Measurements from ENCODE around the gene RIMKLA.

The RIMKLA gene

DNA sequence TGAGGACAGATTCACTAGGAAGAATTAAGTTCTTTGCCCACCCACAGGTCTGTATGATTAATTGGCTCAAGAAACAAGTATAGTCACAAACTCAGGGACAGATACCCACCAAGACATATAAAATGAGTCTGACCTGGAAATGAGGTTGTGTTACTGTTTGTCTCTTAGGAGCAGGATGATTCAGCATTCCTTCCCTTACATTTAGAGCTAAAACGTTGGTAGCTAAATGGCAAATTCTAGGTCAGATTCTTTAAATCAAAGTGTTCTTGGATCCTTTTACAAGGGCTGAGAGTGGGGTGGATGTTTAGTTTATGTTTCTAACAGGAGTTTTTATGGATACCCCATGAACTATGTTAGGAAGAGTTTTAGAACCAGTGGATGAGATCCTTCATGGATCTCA is 4.7 kb downstream of the RIMKLA start:
- no peak for DNase-seq (ENCODE audit: low spot score)
- ChIA-PET POLR2A (ENCODE audit: low non-redundant PET) (no interaction called here), CTCF (interaction anchor here (0.5 kb wide), 1 partner anchor 224 kb away, joined by 4 read pairs; no protein-coding TSS in a partner anchor)
- TF ChIP-seq, protein P1, sequence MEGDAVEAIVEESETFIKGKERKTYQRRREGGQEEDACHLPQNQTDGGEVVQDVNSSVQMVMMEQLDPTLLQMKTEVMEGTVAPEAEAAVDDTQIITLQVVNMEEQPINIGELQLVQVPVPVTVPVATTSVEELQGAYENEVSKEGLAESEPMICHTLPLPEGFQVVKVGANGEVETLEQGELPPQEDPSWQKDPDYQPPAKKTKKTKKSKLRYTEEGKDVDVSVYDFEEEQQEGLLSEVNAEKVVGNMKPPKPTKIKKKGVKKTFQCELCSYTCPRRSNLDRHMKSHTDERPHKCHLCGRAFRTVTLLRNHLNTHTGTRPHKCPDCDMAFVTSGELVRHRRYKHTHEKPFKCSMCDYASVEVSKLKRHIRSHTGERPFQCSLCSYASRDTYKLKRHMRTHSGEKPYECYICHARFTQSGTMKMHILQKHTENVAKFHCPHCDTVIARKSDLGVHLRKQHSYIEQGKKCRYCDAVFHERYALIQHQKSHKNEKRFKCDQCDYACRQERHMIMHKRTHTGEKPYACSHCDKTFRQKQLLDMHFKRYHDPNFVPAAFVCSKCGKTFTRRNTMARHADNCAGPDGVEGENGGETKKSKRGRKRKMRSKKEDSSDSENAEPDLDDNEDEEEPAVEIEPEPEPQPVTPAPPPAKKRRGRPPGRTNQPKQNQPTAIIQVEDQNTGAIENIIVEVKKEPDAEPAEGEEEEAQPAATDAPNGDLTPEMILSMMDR (conservative IDR thresholded peaks at IDR 0.05; ENCODE audit: low read depth): no peak
- no peak overlapping the region for H3K27ac ChIP-seq

DNA sequence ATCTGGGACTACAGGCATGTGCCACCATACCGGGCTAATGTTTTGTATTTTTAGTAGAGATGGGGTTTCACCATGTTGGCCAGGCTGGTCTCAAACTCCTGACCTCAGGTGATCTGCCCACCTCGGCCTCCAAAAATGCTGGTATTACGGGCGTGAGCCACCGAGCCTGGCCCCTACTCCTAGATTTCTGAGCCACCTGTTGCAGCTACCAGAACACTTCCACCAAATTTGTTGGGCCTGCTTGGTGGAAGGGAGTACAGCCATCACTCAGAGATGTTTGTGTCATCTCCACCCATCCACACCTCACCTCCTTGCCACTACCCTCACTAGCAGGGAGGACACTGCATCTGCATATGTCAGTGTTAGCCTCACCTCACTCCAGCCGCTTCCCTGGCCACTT is 5.5 kb downstream of the RIMKLA start:
- DNase-seq (ENCODE audit: low spot score): no peak
- TF ChIP-seq, protein P1 (conservative IDR thresholded peaks at IDR 0.05; ENCODE audit: low read depth): no peak
- ChIA-PET CTCF (no interaction called here), POLR2A (ENCODE audit: low non-redundant PET) (no interaction called here)
- no peak overlapping the region for H3K27ac ChIP-seq

DNA sequence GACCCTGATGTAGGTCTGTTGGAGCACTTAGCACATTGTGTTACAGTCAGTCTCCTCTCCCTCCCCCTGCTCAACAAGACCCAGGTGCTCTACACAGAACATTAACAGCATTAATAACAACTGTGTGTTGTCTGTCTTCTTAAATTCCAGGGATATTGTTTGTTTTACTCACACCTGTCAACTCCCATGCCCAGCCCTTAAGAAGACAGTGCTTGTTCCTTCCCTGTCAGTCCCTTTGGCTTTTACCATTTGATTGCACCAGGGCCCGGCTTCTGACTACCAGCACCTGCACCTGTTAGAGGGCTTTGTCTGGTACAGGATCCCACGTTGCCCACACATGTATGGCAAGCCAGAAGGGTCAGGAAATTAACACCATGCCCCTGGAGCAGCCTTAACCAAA is 11.7 kb downstream of the RIMKLA start:
- CTCF ChIA-PET: interaction anchor here (0.7 kb wide), 1 partner anchor 119 kb away, joined by 7 read pairs; no protein-coding TSS in a partner anchor
- TF ChIP-seq, protein P1 (conservative IDR thresholded peaks at IDR 0.05; ENCODE audit: low read depth): no peak
- DNase-seq (ENCODE audit: low spot score): no peak
- POLR2A ChIA-PET (ENCODE audit: low non-redundant PET): no interaction called here
- no peak overlapping the region for H3K27ac ChIP-seq

DNA sequence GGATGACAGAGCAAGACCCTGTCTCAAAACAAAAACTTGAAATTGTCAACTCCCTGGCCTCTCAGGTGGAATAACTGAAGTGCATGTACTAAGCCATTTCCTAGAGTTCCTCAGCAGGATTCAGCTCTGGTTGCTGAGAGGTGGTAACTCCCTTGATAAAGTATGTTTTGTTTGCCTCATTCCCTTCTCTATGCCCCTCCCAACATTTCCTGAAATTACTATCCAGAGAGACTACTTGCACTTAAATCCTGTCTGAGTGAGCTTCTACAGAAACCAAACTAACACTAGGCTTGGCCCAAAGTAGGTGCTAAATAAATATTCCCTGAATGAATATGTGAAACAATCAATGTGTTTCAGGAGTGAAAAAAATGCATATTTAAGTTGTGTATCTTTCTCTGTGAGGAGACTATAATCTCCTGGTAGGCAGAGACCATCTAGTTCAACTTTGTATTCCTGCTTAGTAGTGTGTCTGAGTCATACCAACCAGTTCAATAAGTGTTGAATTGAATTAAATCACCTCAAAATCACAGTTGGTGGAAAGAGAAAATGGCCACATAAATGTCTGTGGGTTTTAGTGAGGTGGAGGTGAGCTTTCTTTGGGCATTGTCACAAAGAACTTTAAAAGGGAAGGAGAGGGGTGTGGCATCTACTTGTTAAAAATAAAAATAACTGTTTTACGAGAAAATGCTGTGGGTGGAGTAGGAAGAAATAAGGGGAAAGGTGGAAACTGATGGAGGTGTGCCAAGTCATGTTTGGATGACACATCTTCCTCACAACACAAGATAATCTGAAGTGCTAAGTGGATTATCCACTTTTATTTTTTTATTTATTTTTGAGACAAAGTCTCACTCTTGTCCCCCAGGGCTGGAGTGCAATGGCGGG is 12.6 kb downstream of the RIMKLA start:
- DNase-seq (ENCODE audit: low spot score): no peak
- TF ChIP-seq, protein P1 (conservative IDR thresholded peaks at IDR 0.05; ENCODE audit: low read depth): no peak
- H3K27ac ChIP-seq: no peak overlapping the region
- ChIA-PET CTCF (interaction anchor here (0.7 kb wide), 1 partner anchor 120 kb away, joined by 7 read pairs; no protein-coding TSS in a partner anchor), POLR2A (ENCODE audit: low non-redundant PET) (no interaction called here)

DNA sequence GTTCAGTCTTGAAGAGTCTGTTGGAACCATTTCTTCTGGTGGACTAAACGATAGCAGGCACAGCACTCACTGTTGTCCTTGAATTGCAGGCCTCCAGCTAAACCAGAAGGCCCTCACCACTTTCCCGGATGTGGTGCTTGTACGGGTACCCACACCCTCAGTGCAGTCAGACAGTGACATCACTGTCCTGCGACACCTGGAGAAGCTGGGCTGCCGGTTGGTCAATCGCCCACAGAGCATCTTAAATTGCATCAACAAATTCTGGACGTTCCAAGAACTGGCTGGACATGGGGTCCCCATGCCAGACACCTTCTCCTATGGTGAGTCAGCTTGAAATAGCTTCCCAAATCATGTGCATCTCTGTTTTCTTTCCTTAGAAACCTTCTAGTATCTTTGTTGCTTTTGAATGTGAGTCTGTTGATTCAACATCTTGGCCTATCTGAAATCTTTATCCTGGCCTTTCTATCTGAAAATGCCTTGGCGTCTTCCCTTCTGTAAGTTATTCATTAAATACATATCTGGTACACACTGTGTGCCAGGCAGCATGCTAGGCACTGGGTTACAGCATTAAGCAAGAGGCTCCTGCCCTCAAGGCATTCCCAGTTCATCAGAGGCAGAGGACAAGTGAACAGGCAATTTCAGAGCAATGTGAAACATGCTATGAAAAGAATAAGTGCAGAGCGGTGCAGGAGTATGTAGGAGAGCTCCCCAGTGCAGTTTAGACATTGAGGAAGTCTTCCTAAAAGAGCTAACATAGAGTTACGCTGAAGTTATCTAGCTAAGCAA is 18.9 kb downstream of the RIMKLA start:
- no peak for DNase-seq (ENCODE audit: low spot score)
- ChIA-PET POLR2A (ENCODE audit: low non-redundant PET) (no interaction called here), CTCF (no interaction called here)
- TF ChIP-seq, protein P1 (conservative IDR thresholded peaks at IDR 0.05; ENCODE audit: low read depth): no peak
- H3K27ac ChIP-seq: no peak overlapping the region

DNA sequence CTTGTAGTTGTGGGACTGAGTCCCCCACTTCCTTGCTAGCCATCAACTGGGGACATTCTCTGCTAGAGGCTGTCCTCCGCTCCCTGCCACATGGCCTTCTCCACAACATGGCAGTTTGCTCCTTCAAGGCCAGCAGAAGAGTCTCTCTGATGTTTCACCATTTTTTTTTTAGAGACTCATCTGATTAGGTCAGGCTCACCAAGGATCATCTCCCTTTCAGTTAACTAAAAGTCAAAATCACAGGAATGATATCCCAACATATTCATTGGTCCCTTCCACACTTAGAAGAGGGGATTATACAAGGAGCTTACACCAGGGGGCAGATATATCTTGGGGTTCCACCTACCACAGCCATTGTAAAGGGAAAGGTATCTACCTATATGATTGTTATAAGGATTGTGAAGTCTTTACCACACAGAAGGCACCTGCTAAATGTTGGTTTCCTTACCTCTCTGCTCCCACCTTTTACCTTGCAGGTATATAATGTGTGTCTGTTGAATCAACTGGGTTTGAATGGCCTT is 23.3 kb downstream of the RIMKLA start:
- CTCF ChIA-PET: interaction anchor here (0.6 kb wide), 1 partner anchor 12 kb away, joined by 3 read pairs; no protein-coding TSS in a partner anchor
- POLR2A ChIA-PET (ENCODE audit: low non-redundant PET): no interaction called here
- DNase-seq (ENCODE audit: low spot score): no peak
- TF ChIP-seq, protein P1 (conservative IDR thresholded peaks at IDR 0.05; ENCODE audit: low read depth): no peak
- no peak overlapping the region for H3K27ac ChIP-seq

Measured in RWPE1 (cell line).